WERI-Rb-1 (cell line): ENCODE results near the gene ORMDL3.
A peak's percentile ranks its signal among the peaks of the same experiment; 100 is the strongest.

Source experiments
- DNase-seq: peaks from one replicate; pipeline ENCODE4 v3.0.0-alpha.2; 2020
- H3K27ac ChIP-seq: fragments of 250-450 bp; sonication (Bioruptor Pico); 2 replicates; pipeline ENCODE4 v1.5.1; 2020; ENCODE audit warnings: mild to moderate bottlenecking, moderate library complexity
- H3K27me3 ChIP-seq: fragments of 250-450 bp; sonication (Bioruptor Pico); 2 replicates; pipeline ENCODE4 v1.5.1; 2021; ENCODE audit warnings: mild to moderate bottlenecking, low read depth, moderate library complexity; ENCODE audit not compliant: insufficient read depth, severe bottlenecking
- H3K36me3 ChIP-seq: fragments of 250-450 bp; sonication (Bioruptor Pico); 2 replicates; pipeline ENCODE4 v1.5.1; 2020; ENCODE audit warnings: mild to moderate bottlenecking, moderate library complexity
- H3K4me3 ChIP-seq: 2 replicates; pipeline ENCODE4 v1.5.1; 2011; ENCODE audit warnings: low read depth, mild to moderate bottlenecking, control low read depth, low read length
- H3K9me3 ChIP-seq: fragments of 250-450 bp; sonication (Bioruptor Pico); 2 replicates; pipeline ENCODE4 v1.5.1; 2021; ENCODE audit warnings: mild to moderate bottlenecking, moderate library complexity; ENCODE audit not compliant: severe bottlenecking
- TF ChIP-seq, protein P1 (sequence below): IDR thresholded peaks from 2 replicates; pipeline ENCODE4 v1.5.1; 2011; ENCODE audit warnings: low read depth, mild to moderate bottlenecking, control low read depth, inconsistent platforms, low read length

Gene ORMDL3

GRCh38 chr17:39925282-39926134, 1.9 kb downstream of the ORMDL3 start:
- H3K4me3 ChIP-seq = no peak overlapping the region

DNA sequence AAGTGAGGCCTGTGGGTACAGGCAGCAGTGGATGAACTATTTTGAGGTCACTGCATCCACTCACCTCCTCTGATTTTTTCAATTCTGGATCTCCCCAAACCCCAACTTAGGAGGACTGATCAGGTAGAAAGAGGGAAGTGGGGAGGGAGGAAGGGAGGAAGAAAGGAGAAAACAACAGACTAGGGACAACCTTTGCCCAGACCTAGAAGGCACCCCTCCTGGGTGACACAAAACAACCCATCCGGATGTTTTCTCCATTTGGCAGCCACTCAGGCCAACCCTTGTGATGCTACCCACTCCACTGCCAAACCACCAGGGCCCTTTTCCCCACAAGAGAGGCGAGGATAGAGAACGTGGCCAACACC, 2.7 kb downstream of the ORMDL3 start:
- Histone ChIP-seq H3K9me3 (no peaks in the 10 kb centered on the region), H3K4me3 (no peak overlapping the region), H3K27ac (no peak overlapping the region), H3K27me3 (no peaks in the 10 kb centered on the region), H3K36me3 (peaks cover 36% of the 10 kb centered on the region)
- DNase-seq = no peak
- TF ChIP-seq, protein P1, sequence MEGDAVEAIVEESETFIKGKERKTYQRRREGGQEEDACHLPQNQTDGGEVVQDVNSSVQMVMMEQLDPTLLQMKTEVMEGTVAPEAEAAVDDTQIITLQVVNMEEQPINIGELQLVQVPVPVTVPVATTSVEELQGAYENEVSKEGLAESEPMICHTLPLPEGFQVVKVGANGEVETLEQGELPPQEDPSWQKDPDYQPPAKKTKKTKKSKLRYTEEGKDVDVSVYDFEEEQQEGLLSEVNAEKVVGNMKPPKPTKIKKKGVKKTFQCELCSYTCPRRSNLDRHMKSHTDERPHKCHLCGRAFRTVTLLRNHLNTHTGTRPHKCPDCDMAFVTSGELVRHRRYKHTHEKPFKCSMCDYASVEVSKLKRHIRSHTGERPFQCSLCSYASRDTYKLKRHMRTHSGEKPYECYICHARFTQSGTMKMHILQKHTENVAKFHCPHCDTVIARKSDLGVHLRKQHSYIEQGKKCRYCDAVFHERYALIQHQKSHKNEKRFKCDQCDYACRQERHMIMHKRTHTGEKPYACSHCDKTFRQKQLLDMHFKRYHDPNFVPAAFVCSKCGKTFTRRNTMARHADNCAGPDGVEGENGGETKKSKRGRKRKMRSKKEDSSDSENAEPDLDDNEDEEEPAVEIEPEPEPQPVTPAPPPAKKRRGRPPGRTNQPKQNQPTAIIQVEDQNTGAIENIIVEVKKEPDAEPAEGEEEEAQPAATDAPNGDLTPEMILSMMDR = no peak

More at GRCh38 chr17:39925282-39926134, 1.9 kb downstream of the ORMDL3 start:
- no peaks in the 10 kb centered on the region for H3K27me3 ChIP-seq
- H3K27ac ChIP-seq = no peak overlapping the region
- peaks cover 28% of the 10 kb centered on the region for H3K36me3 ChIP-seq
- TF ChIP-seq, protein P1 = no peak
- no peaks in the 10 kb centered on the region for H3K9me3 ChIP-seq
- peak; percentile 48 for DNase-seq

DNA sequence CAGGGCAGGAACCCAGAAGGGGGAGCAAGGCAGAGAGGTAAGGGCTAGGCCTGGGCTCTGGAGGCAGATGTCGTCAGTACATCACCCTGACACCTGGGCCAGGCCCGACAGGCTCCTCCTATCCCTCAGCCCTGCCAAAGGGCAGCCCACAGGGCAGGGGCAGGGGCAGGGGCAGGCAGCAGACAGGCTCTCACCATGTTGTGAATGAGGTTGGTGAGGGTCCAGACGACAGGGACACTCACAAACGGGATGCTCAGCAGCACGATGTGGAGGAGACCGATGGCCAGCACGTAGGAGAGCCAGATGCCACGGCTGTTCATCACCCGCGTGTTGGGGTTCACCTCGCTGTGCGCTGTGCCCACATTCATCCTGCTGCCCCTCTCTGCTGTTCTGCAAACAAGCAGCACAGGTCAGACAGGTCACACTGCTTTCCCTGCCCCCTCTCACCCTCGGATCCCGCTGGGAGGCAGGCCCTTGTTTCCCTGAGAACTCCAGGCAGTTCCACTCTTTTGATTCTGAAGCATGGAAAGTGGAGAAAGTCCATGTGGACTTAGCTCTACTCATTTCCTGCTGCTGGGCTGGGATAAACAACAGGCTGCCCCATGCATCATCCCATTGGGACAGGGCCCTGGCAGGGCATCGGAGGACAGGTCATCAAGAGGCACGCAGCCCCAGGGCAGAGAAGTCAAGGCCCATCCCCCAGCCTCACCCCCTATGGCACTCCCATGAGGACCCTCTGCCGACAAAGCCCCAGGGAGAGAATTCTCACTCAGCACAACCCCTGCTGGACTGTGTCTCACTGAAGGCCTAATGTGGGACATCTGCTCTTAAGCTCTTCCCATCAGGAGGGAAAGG, 3.3 kb downstream of the ORMDL3 start:
- H3K27me3 ChIP-seq = no peaks in the 10 kb centered on the region
- H3K4me3 ChIP-seq = no peak overlapping the region
- no peaks in the 10 kb centered on the region for H3K9me3 ChIP-seq
- no peak for DNase-seq
- H3K27ac ChIP-seq = no peak overlapping the region
- TF ChIP-seq, protein P1 = peak; percentile 38; the same call in 1 of the 2 replicates
- H3K36me3 ChIP-seq = peaks cover 41% of the 10 kb centered on the region

DNA sequence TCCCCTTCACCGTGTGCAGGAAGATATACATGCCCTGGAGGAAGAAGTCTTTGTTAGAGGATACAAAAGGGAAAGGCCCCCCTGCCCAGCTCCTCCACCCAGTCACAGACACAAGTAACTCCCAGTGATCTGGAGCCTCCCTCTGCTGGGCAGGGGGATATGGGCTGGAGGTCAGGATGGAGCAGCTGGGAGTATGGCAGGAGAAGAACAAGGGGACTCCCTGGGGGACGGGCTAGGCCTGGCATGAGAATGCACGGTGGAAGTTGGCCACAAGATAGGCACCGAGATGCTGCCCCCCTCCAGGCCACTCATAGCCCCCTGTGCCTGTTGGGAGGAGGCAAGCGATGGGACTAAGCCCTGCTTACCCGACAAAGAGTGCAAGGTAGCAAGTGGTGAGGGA, 4.2 kb downstream of the ORMDL3 start:
- H3K27ac ChIP-seq = no peak overlapping the region

GRCh38 chr17:39922006-39922405, 5.4 kb downstream of the ORMDL3 start:
- no peak overlapping the region for H3K27ac ChIP-seq
- no peak for DNase-seq
- H3K9me3 ChIP-seq = no peaks in the 10 kb centered on the region
- H3K4me3 ChIP-seq = no peak overlapping the region
- H3K27me3 ChIP-seq = no peaks in the 10 kb centered on the region
- H3K36me3 ChIP-seq = peaks cover 42% of the 10 kb centered on the region
- TF ChIP-seq, protein P1 = no peak

More for the DNA sequence above, 4.2 kb downstream of the ORMDL3 start:
- no peak overlapping the region for H3K4me3 ChIP-seq
- H3K9me3 ChIP-seq = no peaks in the 10 kb centered on the region
- no peak for DNase-seq
- peaks cover 42% of the 10 kb centered on the region for H3K36me3 ChIP-seq
- TF ChIP-seq, protein P1 = no peak
- no peaks in the 10 kb centered on the region for H3K27me3 ChIP-seq
